Spleen (tissue), 11 donors: ENCODE data around the gene MEGF6. TPM values are rescaled to one million over a fixed set of nuclear protein-coding genes. Genes with fewer than 3 reads are reported as not detected.

Source experiments
- DNase-seq: peaks from one replicate; pipeline ENCODE4 v3.0.0-alpha.2; 2020
- H3K27ac ChIP-seq, 8 donors: fragments of 200-600 bp; sonication (generic) in 7 of 8; 1 replicate in 4 of 8; 2 replicates in 4 of 8; pipeline versions ENCODE4 v1.5.0 to v1.8.0; 2016 to 2021; ENCODE audit warnings: inconsistent platforms in 4 of 8, mild to moderate bottlenecking in 4 of 8, moderate library complexity in 1 of 8
- H3K27me3 ChIP-seq, 7 donors: fragments of 200-600 bp; sonication (generic) in 6 of 7; replicated peaks in 1 of 7; 1 replicate in 4 of 7; 2 replicates in 3 of 7; pipeline versions ENCODE4 v1.5.0 to v1.8.0; 2016 to 2021; ENCODE audit warnings: inconsistent platforms in 3 of 7, mild to moderate bottlenecking in 1 of 7
- H3K36me3 ChIP-seq, 6 donors: fragments of 200-600 bp; sonication (generic) in 5 of 6; 1 replicate in 4 of 6; 2 replicates in 2 of 6; pipeline versions ENCODE4 v1.5.0 to v1.8.0; 2016 to 2021; ENCODE audit warnings: inconsistent platforms in 2 of 6
- H3K4me1 ChIP-seq, 6 donors: fragments of 200-600 bp; sonication (generic) in 5 of 6; 1 replicate in 3 of 6; 2 replicates in 3 of 6; pipeline versions ENCODE4 v1.5.0 to v1.8.0; 2016 to 2021; ENCODE audit warnings: inconsistent platforms in 3 of 6
- H3K4me3 ChIP-seq, 8 donors: fragments of 200-600 bp; sonication (generic) in 7 of 8; 1 replicate in 4 of 8; 2 replicates in 4 of 8; pipeline versions ENCODE4 v1.5.0 to v1.8.0; 2016 to 2021; ENCODE audit warnings: inconsistent platforms in 4 of 8, mild to moderate bottlenecking in 4 of 8, moderate library complexity in 2 of 8
- H3K9me3 ChIP-seq, 8 donors: fragments of 200-600 bp; sonication (generic) in 7 of 8; 1 replicate in 4 of 8; 2 replicates in 4 of 8; pipeline versions ENCODE4 v1.5.0 to v1.8.0; 2016 to 2021; ENCODE audit warnings: inconsistent platforms in 4 of 8
- CTCF ChIP-seq, 11 experiments: fragments of 200-600 bp in 7 of 11; fragments of 450-650 bp in 4 of 11; sonication (generic) in 4 of 11; IDR thresholded peaks in 8 of 11; conservative IDR thresholded peaks in 3 of 11; 1 replicate in 7 of 11; 2 replicates in 4 of 11; pipeline versions ENCODE4 v1.4.0 to v1.8.0; 2016 to 2021; ENCODE audit warnings: antibody characterized with exemption in 11 of 11, inconsistent platforms in 4 of 11, mild to moderate bottlenecking in 1 of 11
- POLR2A ChIP-seq, 3 donors: fragments of 450-650 bp; IDR thresholded peaks; one replicate each; pipeline ENCODE4 v1.5.1; 2017; ENCODE audit warnings: antibody characterized with exemption in 3 of 3, mild to moderate bottlenecking in 1 of 3
- POLR2AphosphoS5 ChIP-seq, 3 donors: sonication (generic); formaldehyde crosslinking; IDR thresholded peaks; one replicate each; pipeline ENCODE4 v1.5.1; 2017; ENCODE audit warnings: antibody characterized with exemption in 3 of 3
- WGBS, 5 donors: extraction: QIAGEN DNeasy Blood & Tissue Kit in 3 of 5; methylation state at CpG; one replicate each; pipeline versions ENCODE4 v1.1.5 to v1.1.7; 2013 to 2018; 5-methylcytosine and 5-hydroxymethylcytosine counted together
- intact Hi-C: fragments of 100-400 bp; cut with DNase I; formaldehyde crosslinking; loops from one replicate; pipeline ENCODE4 v1.15.0; 2023; ENCODE audit warnings: low total_unique reads
- polyA plus RNA-seq, 3 donors: library from polyadenylated mRNA; stranded (reverse); fragments of 200-250 nt; gene quantifications; one replicate each; pipeline ENCODE4 v1.2.1, GENCODE V29; 2013
- total RNA-seq, 7 donors: library from RNA; depleted of rRNA in 3 of 7; stranded (reverse); fragments of >200 nt in 3 of 7; fragmentation: NEBNext Ultra II Directional in 4 of 7; extraction: Animal tissue kit (Norgen Biotek cat#: 25700) in 4 of 7; gene quantifications; one replicate each; pipeline versions ENCODE4 v1.1.0 to v1.2.1, GENCODE V29; 2016 to 2021
- donor health status: healthy with polysubstance abuse.
- donor health status: DM: no; HTN: no; CAD: no; lungs with moderate emphysema.
- donor health status: DM: no; HTN: no; CAD: no.
- donor health status: Bipolar disorder and iron deficiency.
- donor health status: healthy.
- donor health status: DM: no; HTN: no; CAD: no.
- donor health status: DM: yes; HTN: yes; CAD: no.

Gene MEGF6
- total and polyA plus RNA-seq, 10 donors = 8.7 to 39.5 (median 20.3) TPM

- no peak overlapping the region for H3K27ac ChIP-seq
- intact Hi-C loops = no loop called here
Measured at GRCh38 chr1:3544040-3544977, 67.0 kb downstream of the MEGF6 start.

GRCh38 chr1:3543076-3544039, 68.0 kb downstream of the MEGF6 start:
- Histone ChIP-seq H3K9me3 (no peaks in the 10 kb centered on the region), H3K4me3 (no peak overlapping the region), H3K27me3 (peaks cover 0 to 12% (median 0%) of the 10 kb centered on the region in 7 donors), H3K27ac (peak overlapping the region in 1 of 8 donors; percentile 9), H3K4me1 (peaks cover 0 to 58% (median 19%) of the 10 kb centered on the region in 6 donors), H3K36me3 (no peaks in the 10 kb centered on the region)
- TF ChIP-seq CTCF (IDR thresholded peaks at IDR 0.05 in 8 of 11, conservative IDR thresholded peaks at IDR 0.05 in 3 of 11) (no peak), POLR2AphosphoS5 (IDR thresholded peaks at IDR 0.05) (no peak), POLR2A (IDR thresholded peaks at IDR 0.05) (no peak)
- WGBS, 5 donors = 89 to 92% (median 90%) methylated on average over 28 to 49 of the region's 49 CpGs
- intact Hi-C loops = no loop called here
- no peak for DNase-seq

More at GRCh38 chr1:3544040-3544977, 67.0 kb downstream of the MEGF6 start:
- DNase-seq = no peak
- no peak overlapping the region for H3K4me3 ChIP-seq
- H3K9me3 ChIP-seq = no peaks in the 10 kb centered on the region
- WGBS, 5 donors = 89 to 93% (median 93%) methylated on average over 11 to 33 of the region's 33 CpGs
- H3K36me3 ChIP-seq = no peaks in the 10 kb centered on the region
- peaks cover 0 to 57% (median 22%) of the 10 kb centered on the region in 6 donors for H3K4me1 ChIP-seq
- H3K27me3 ChIP-seq = peaks cover 0 to 17% (median 0%) of the 10 kb centered on the region in 7 donors
- TF ChIP-seq POLR2A (IDR thresholded peaks at IDR 0.05) = no peak
- no peak for TF ChIP-seq POLR2AphosphoS5 (IDR thresholded peaks at IDR 0.05)
- no peak for TF ChIP-seq CTCF (IDR thresholded peaks at IDR 0.05 in 8 of 11, conservative IDR thresholded peaks at IDR 0.05 in 3 of 11)

DNA sequence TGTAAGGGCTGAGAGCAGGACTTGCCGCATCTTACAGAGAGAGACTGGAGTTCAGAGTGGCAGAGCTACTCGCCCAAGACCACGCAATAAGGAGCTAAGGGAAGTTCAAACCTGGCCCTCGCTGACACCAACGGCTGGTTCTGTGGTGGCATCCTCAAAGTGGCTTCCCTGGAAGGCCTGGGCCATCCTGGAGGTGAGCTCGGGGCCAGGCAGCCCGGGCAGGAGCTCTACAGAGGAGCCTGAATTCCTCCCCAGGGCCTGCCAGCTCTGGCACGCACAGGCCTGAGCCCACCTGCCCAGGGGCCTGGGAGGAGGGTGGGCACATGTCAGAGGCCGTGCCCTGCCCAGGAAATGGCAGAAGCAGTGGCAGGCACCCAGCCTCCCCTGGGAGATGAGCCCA, 68.6 kb downstream of the MEGF6 start:
- no peaks in the 10 kb centered on the region for H3K36me3 ChIP-seq
- no peak for DNase-seq
- peak overlapping the region in 1 of 8 donors; percentile 9 for H3K27ac ChIP-seq
- H3K4me3 ChIP-seq = no peak overlapping the region
- WGBS, 5 donors = 54 to 82% (median 77%) methylated on average over 2 to 9 of the region's 9 CpGs
- intact Hi-C loops = no loop called here
- H3K27me3 ChIP-seq = peaks cover 0 to 12% (median 0%) of the 10 kb centered on the region in 7 donors
- peaks cover 0 to 57% (median 19%) of the 10 kb centered on the region in 6 donors for H3K4me1 ChIP-seq
- H3K9me3 ChIP-seq = no peaks in the 10 kb centered on the region
- TF ChIP-seq CTCF (IDR thresholded peaks at IDR 0.05 in 8 of 11, conservative IDR thresholded peaks at IDR 0.05 in 3 of 11) = no peak
- TF ChIP-seq POLR2AphosphoS5 (IDR thresholded peaks at IDR 0.05) = no peak
- TF ChIP-seq POLR2A (IDR thresholded peaks at IDR 0.05) = no peak
